Stimulated activated CD4-positive, alpha-beta T cell treated with anti-CD3 and anti-CD28 coated beads, Interleukin-15, amount 100 ng/mL, for 48 hours (primary cell): Measurements from ENCODE around the gene ANKRD7.

Source experiments
- DNase-seq, 2 donors: peaks; one replicate each; pipeline ENCODE4 v3.0.0-alpha.2; 2020; ENCODE audit warnings: low read depth in 2 of 2

The ANKRD7 gene

GRCh38 chr7:118224521-118224920, at the start of gene ANKRD7:
Gene ANKRD7 (plus strand): TSS chr7:118224704. CDS start chr7:118224831, 127 bp downstream.
- no peak for DNase-seq

GRCh38 chr7:118175740-118176139, 48.8 kb upstream of the ANKRD7 start:
- no peak for DNase-seq

GRCh38 chr7:118179191-118179590, 45.3 kb upstream of the ANKRD7 start:
- DNase-seq, result no peak

- no peak for DNase-seq
Observed at GRCh38 chr7:118182593-118183427, 41.7 kb upstream of the ANKRD7 start.

- DNase-seq, result no peak
Observed at GRCh38 chr7:118183428-118183785, 41.1 kb upstream of the ANKRD7 start.

GRCh38 chr7:118183786-118184564, 40.5 kb upstream of the ANKRD7 start, which contains the start of gene LSM8:
Gene LSM8 (plus strand): TSS chr7:118184164. CDS start chr7:118184224, 60 bp downstream.
- peak; percentile 91 to 92 for DNase-seq

GRCh38 chr7:118184565-118184940, 40.0 kb upstream of the ANKRD7 start:
- DNase-seq, result no peak

GRCh38 chr7:118185163-118185860, 39.2 kb upstream of the ANKRD7 start:
- no peak for DNase-seq

GRCh38 chr7:118186501-118186900, 38.0 kb upstream of the ANKRD7 start:
- no peak for DNase-seq

GRCh38 chr7:118194571-118194970, 29.9 kb upstream of the ANKRD7 start:
- DNase-seq, result no peak

GRCh38 chr7:118195837-118196474, 28.5 kb upstream of the ANKRD7 start:
- DNase-seq, result peak in 1 of 2 donors; percentile 51

- DNase-seq, result no peak
Observed at GRCh38 chr7:118202061-118202460, 22.4 kb upstream of the ANKRD7 start.

- DNase-seq, result peak; percentile 48 to 64
Observed at GRCh38 chr7:118214051-118214832, 10.3 kb upstream of the ANKRD7 start.

- DNase-seq, result no peak
Observed at GRCh38 chr7:118214833-118215182, 9.7 kb upstream of the ANKRD7 start.

GRCh38 chr7:118217210-118217619, 7.3 kb upstream of the ANKRD7 start:
- DNase-seq, result no peak

- no peak for DNase-seq
Observed at GRCh38 chr7:118218413-118219156, 5.9 kb upstream of the ANKRD7 start.

GRCh38 chr7:118219157-118219512, 5.4 kb upstream of the ANKRD7 start:
- no peak for DNase-seq

GRCh38 chr7:118220583-118220982, 3.9 kb upstream of the ANKRD7 start:
- no peak for DNase-seq

GRCh38 chr7:118222591-118222990, 1.9 kb upstream of the ANKRD7 start:
- no peak for DNase-seq

GRCh38 chr7:118232837-118233236, 8.3 kb downstream of the ANKRD7 start:
- no peak for DNase-seq
